Measurements from ENCODE around the gene RANGRF.

GRCh38 chr17:8287651-8288335 is 677 bp upstream of the RANGRF start:
- TF ChIP-seq CTCF (IDR thresholded peaks at IDR 0.05; ENCODE audit: low read depth, low read length, poor library complexity, severe bottlenecking) (no peak), EZH2phosphoT487 (IDR thresholded peaks at IDR 0.05; ENCODE audit: borderline replicate concordance, low read length) (no peak)
